ENCODE results near the gene WDR76.
"Not testable (repeated sequence)": the region's sequence is repeated elsewhere in the genome, so short reads cannot be mapped to it uniquely, and the experiment has no call there.

Gene WDR76

DNA sequence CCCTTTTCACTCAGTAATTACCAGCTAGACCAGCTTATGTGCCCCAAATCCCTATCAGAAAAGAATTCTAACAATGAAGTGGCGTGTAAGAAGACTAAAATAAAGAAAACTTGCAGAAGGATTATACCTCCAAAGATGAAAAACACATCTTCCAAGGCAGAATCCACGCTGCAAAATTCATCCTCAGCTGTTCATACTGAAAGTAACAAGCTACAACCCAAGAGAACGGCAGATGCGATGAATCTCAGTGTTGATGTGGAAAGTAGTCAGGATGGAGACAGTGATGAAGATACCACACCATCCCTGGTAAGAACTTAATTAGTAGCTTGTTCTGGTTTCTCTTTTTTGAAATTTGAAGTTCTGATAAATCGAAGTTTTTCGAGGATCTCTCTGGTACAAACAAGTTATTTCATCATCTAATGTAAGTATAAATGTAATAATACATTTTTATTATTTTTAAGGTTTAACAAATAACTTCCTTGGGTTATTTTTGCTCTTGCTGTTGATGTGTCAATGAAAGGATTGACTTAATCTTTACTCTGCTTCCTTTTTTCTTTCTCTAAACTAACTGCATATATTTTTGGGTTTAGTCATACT is 1.4 kb downstream of the WDR76 start:
- Histone ChIP-seq H2BK5ac (ENCODE audit: low read depth, low read length, poor library complexity, severe bottlenecking) (no peak overlapping the region), H3K79me1 (replicated peaks; ENCODE audit: low read length, poor library complexity, severe bottlenecking) (peaks cover 8% of the 10 kb centered on the region), H3K27me3 (ENCODE audit: control insufficient read depth in 1 of 2, insufficient read depth in 1 of 2, low read length in 2 of 2) (no peaks in the 10 kb centered on the region), H3K18ac (ENCODE audit: low read depth in 1 of 2, low read length in 2 of 2) (no peak overlapping the region), H3K4me3 (ENCODE audit: insufficient read depth in 1 of 2, low read depth in 1 of 2, low read length in 2 of 2) (peak overlapping the region in 1 of 2 experiments; percentile 90), H3K4me2 (ENCODE audit: low read length, poor library complexity, severe bottlenecking) (no peak overlapping the region), H4K8ac (ENCODE audit: low read length) (no peak overlapping the region), H3K9ac (ENCODE audit: low read length) (peak overlapping the region; percentile 80), H2AK5ac (ENCODE audit: low read length, severe bottlenecking) (no peak overlapping the region), H3K23ac (ENCODE audit: low read length in 2 of 2) (no peak overlapping the region), H3K27ac (ENCODE audit: low read length, poor library complexity, severe bottlenecking) (no peak overlapping the region), H2BK120ac (ENCODE audit: low read depth, low read length) (no peak overlapping the region), H2AFZ (ENCODE audit: low read depth, low read length) (no peak overlapping the region), H3K14ac (ENCODE audit: low read length in 2 of 2) (no peak overlapping the region), H4K91ac (ENCODE audit: low read length) (no peak overlapping the region), H2BK12ac (ENCODE audit: low read length in 2 of 2) (no peak overlapping the region), H2BK15ac (ENCODE audit: low read depth, poor library complexity, severe bottlenecking) (no peak overlapping the region), H3K4me1 (ENCODE audit: control insufficient read depth, insufficient read depth, low read depth, low read length) (peaks cover 11% of the 10 kb centered on the region), H3K36me3 (ENCODE audit: control insufficient read depth in 1 of 2, insufficient read depth in 2 of 2, low read depth in 1 of 2, low read length in 2 of 2) (no peaks in the 10 kb centered on the region), H3K9me3 (ENCODE audit: control insufficient read depth, low read length) (no peaks in the 10 kb centered on the region), H3K4ac (ENCODE audit: low read depth in 1 of 2, low read length in 2 of 2) (no peak overlapping the region)
- WGBS, result 81% methylated on average over 4 of the region's 6 CpGs
- DNase-seq, result peak; percentile 31

DNA sequence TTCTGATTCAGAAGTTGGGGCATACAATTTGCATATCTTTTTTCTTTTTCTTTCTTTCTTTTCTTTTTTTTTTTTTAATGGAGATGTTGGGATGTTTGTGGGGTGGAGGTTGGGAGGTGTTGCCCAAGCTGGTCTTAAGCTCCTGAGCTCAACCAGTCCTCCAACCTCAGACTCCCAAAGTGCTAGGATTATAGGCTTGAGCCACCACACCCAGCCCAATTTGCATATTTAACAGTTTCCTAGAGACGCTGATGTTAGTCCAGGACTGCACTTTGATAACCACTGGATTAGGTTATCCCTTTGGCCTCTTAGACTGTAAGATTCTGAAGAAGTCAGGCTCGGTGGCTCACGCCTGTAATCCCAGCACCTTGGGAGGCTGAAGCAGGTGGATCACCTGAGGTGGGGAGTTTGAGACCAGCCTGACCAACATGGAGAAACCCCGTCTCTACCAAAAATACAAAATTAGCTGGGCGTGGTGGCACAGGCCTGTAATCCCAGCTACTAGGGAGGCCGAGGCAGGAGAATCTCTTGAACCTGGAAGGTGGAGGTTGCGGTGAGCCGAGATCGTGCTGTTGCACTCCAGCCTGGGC is 3.2 kb downstream of the WDR76 start:
- H3K27ac ChIP-seq (ENCODE audit: low read length, poor library complexity, severe bottlenecking); H3K4ac ChIP-seq (ENCODE audit: low read depth in 1 of 2, low read length in 2 of 2); H3K23ac ChIP-seq (ENCODE audit: low read length in 2 of 2); H2AK5ac ChIP-seq (ENCODE audit: low read length, severe bottlenecking); H3K79me1 ChIP-seq (replicated peaks; ENCODE audit: low read length, poor library complexity, severe bottlenecking); H3K9me3 ChIP-seq (ENCODE audit: control insufficient read depth, low read length); H2BK12ac ChIP-seq (ENCODE audit: low read length in 2 of 2); H3K9ac ChIP-seq (ENCODE audit: low read length); H2BK5ac ChIP-seq (ENCODE audit: low read depth, low read length, poor library complexity, severe bottlenecking); H3K14ac ChIP-seq (ENCODE audit: low read length in 2 of 2); H2BK15ac ChIP-seq (ENCODE audit: low read depth, poor library complexity, severe bottlenecking); H3K4me2 ChIP-seq (ENCODE audit: low read length, poor library complexity, severe bottlenecking); H3K18ac ChIP-seq (ENCODE audit: low read depth in 1 of 2, low read length in 2 of 2); H4K8ac ChIP-seq (ENCODE audit: low read length); H3K4me1 ChIP-seq (ENCODE audit: control insufficient read depth, insufficient read depth, low read depth, low read length); DNase-seq; H3K27me3 ChIP-seq (ENCODE audit: control insufficient read depth in 1 of 2, insufficient read depth in 1 of 2, low read length in 2 of 2); H2AFZ ChIP-seq (ENCODE audit: low read depth, low read length); H3K36me3 ChIP-seq (ENCODE audit: control insufficient read depth in 1 of 2, insufficient read depth in 2 of 2, low read depth in 1 of 2, low read length in 2 of 2); H2BK120ac ChIP-seq (ENCODE audit: low read depth, low read length); H4K91ac ChIP-seq (ENCODE audit: low read length); H3K4me3 ChIP-seq (ENCODE audit: insufficient read depth in 1 of 2, low read depth in 1 of 2, low read length in 2 of 2): not testable (repeated sequence)
- 96% methylated on average over 9 of the region's 9 CpGs for WGBS

DNA sequence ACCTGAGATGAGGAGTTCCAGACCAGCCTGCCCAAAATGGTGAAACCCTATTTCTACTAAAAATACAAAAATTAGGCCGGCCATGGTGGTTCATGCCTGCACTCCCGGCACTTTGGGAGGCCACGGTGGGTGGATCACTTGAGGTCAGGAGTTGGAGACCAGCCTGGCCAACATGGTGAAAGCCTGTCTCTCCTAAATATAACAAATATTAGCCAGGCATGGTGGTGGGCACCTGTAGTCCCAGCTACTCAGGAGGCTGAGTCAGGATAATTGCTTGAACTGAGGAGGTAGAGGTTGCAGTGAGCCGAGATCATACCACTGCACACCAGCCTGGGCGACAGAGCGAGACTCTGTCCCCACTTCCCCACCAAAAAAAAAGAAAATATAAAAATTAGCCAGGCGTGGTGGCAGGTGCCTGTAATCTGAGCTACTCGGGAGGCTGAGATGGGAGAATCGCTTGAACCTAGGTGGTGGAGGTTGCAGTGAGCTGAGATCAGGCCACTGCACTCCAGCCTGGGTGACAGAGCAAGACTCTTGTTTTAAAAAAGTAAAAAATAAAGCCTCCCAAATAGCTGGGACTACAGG is 4.0 kb downstream of the WDR76 start:
- H3K36me3 ChIP-seq (ENCODE audit: control insufficient read depth in 1 of 2, insufficient read depth in 2 of 2, low read depth in 1 of 2, low read length in 2 of 2); H3K14ac ChIP-seq (ENCODE audit: low read length in 2 of 2); H3K4me1 ChIP-seq (ENCODE audit: control insufficient read depth, insufficient read depth, low read depth, low read length); H2BK15ac ChIP-seq (ENCODE audit: low read depth, poor library complexity, severe bottlenecking); H3K4me3 ChIP-seq (ENCODE audit: insufficient read depth in 1 of 2, low read depth in 1 of 2, low read length in 2 of 2); H2AFZ ChIP-seq (ENCODE audit: low read depth, low read length); H3K27me3 ChIP-seq (ENCODE audit: control insufficient read depth in 1 of 2, insufficient read depth in 1 of 2, low read length in 2 of 2); H2BK120ac ChIP-seq (ENCODE audit: low read depth, low read length); DNase-seq; H3K18ac ChIP-seq (ENCODE audit: low read depth in 1 of 2, low read length in 2 of 2); H3K4ac ChIP-seq (ENCODE audit: low read depth in 1 of 2, low read length in 2 of 2); H3K27ac ChIP-seq (ENCODE audit: low read length, poor library complexity, severe bottlenecking); H2BK5ac ChIP-seq (ENCODE audit: low read depth, low read length, poor library complexity, severe bottlenecking); H2AK5ac ChIP-seq (ENCODE audit: low read length, severe bottlenecking); H3K23ac ChIP-seq (ENCODE audit: low read length in 2 of 2); H2BK12ac ChIP-seq (ENCODE audit: low read length in 2 of 2); H4K8ac ChIP-seq (ENCODE audit: low read length); H3K9ac ChIP-seq (ENCODE audit: low read length); H3K79me1 ChIP-seq (replicated peaks; ENCODE audit: low read length, poor library complexity, severe bottlenecking); H3K4me2 ChIP-seq (ENCODE audit: low read length, poor library complexity, severe bottlenecking); H4K91ac ChIP-seq (ENCODE audit: low read length); H3K9me3 ChIP-seq (ENCODE audit: control insufficient read depth, low read length): not testable (repeated sequence)
- WGBS, result 98% methylated on average over 6 of the region's 9 CpGs

DNA sequence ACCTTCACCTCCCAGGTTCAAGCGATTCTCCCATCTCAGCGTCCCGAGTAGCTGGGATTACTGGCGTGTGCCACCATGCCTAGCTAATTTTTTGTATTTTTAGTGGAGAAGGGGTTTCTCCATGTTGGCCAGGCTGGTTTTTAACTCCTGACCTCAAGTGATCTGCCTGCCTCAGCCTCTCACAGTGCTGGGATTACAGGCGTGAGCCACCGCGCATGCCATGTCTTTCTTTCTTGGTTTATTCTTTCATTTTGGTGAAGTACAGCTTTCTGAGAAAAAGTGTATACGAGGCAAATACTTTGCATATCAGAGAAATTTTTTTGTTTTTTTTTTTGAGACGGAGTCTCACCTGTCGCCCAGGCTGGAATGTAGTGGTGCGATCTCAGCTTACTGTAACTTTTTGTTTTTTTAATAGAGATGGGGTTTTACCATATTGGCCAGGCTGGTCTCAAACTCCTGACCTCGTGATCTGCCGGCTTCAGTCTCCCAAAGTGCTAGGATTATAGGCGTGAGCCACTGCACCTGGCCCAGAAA is 4.8 kb downstream of the WDR76 start:
- H2BK15ac ChIP-seq (ENCODE audit: low read depth, poor library complexity, severe bottlenecking); H3K9ac ChIP-seq (ENCODE audit: low read length): not testable (repeated sequence)

More for the DNA sequence above, 4.8 kb downstream of the WDR76 start:
- not testable (repeated sequence) for H2BK12ac ChIP-seq (ENCODE audit: low read length in 2 of 2); H3K79me1 ChIP-seq (replicated peaks; ENCODE audit: low read length, poor library complexity, severe bottlenecking); H2BK5ac ChIP-seq (ENCODE audit: low read depth, low read length, poor library complexity, severe bottlenecking); DNase-seq; H3K36me3 ChIP-seq (ENCODE audit: control insufficient read depth in 1 of 2, insufficient read depth in 2 of 2, low read depth in 1 of 2, low read length in 2 of 2); H3K27me3 ChIP-seq (ENCODE audit: control insufficient read depth in 1 of 2, insufficient read depth in 1 of 2, low read length in 2 of 2); H3K4me1 ChIP-seq (ENCODE audit: control insufficient read depth, insufficient read depth, low read depth, low read length); H3K23ac ChIP-seq (ENCODE audit: low read length in 2 of 2); H3K4me3 ChIP-seq (ENCODE audit: insufficient read depth in 1 of 2, low read depth in 1 of 2, low read length in 2 of 2); H2AFZ ChIP-seq (ENCODE audit: low read depth, low read length); H4K91ac ChIP-seq (ENCODE audit: low read length); H2BK120ac ChIP-seq (ENCODE audit: low read depth, low read length); H3K4me2 ChIP-seq (ENCODE audit: low read length, poor library complexity, severe bottlenecking); H3K4ac ChIP-seq (ENCODE audit: low read depth in 1 of 2, low read length in 2 of 2); H3K14ac ChIP-seq (ENCODE audit: low read length in 2 of 2); H3K27ac ChIP-seq (ENCODE audit: low read length, poor library complexity, severe bottlenecking); H2AK5ac ChIP-seq (ENCODE audit: low read length, severe bottlenecking); H4K8ac ChIP-seq (ENCODE audit: low read length); H3K18ac ChIP-seq (ENCODE audit: low read depth in 1 of 2, low read length in 2 of 2); H3K9me3 ChIP-seq (ENCODE audit: control insufficient read depth, low read length)
- WGBS, result 98% methylated on average over 14 of the region's 14 CpGs
